H4 (cell line): ENCODE data around the gene FIGLA. TPM values are rescaled to one million over a fixed set of nuclear protein-coding genes. Genes with fewer than 3 reads are reported as not detected.

Source experiments
- DNase-seq: peaks from one replicate; pipeline ENCODE4 v3.0.0-alpha.2; 2015; ENCODE audit warnings: low spot score
- total RNA-seq: library from RNA; depleted of rRNA; stranded (reverse); fragments of >200 nt; shearing (Covaris generic); gene quantifications from 2 replicates; pipeline ENCODE4 v1.2.3, GENCODE V29; 2014; rRNA removed

The FIGLA gene
- not detected in 2 replicates for total RNA-seq

GRCh38 chr2:70790136-70790828, at the start of gene FIGLA:
Gene FIGLA (minus strand): TSS chr2:70790643. CDS start chr2:70790638, 5 bp downstream.
- DNase-seq = no peak

GRCh38 chr2:70837980-70838925, 47.8 kb upstream of the FIGLA start:
- DNase-seq = no peak

GRCh38 chr2:70835643-70836042, 45.2 kb upstream of the FIGLA start, which contains the start of gene CD207:
Gene CD207 (minus strand): TSS chr2:70835816. CDS start chr2:70835776, 40 bp downstream.
- DNase-seq = no peak

- DNase-seq = no peak
Measured at GRCh38 chr2:70834881-70835280, 44.4 kb upstream of the FIGLA start.

- DNase-seq = no peak
Measured at GRCh38 chr2:70834106-70834505, 43.7 kb upstream of the FIGLA start.

GRCh38 chr2:70833246-70833645, 42.8 kb upstream of the FIGLA start:
- no peak for DNase-seq

GRCh38 chr2:70832386-70832785, 41.9 kb upstream of the FIGLA start:
- no peak for DNase-seq

GRCh38 chr2:70831861-70832260, 41.4 kb upstream of the FIGLA start:
- no peak for DNase-seq

GRCh38 chr2:70830366-70830765, 39.9 kb upstream of the FIGLA start:
- DNase-seq = no peak

- no peak for DNase-seq
Measured at GRCh38 chr2:70829916-70830315, 39.5 kb upstream of the FIGLA start.

GRCh38 chr2:70828914-70829824, 38.7 kb upstream of the FIGLA start:
- DNase-seq = no peak

- no peak for DNase-seq
Measured at GRCh38 chr2:70828115-70828514, 37.7 kb upstream of the FIGLA start.

GRCh38 chr2:70827388-70827787, 36.9 kb upstream of the FIGLA start:
- no peak for DNase-seq

GRCh38 chr2:70826696-70827350, 36.4 kb upstream of the FIGLA start:
- no peak for DNase-seq

- DNase-seq = no peak
Measured at GRCh38 chr2:70823249-70823648, 32.8 kb upstream of the FIGLA start.

GRCh38 chr2:70822843-70823242, 32.4 kb upstream of the FIGLA start:
- no peak for DNase-seq

- no peak for DNase-seq
Measured at GRCh38 chr2:70820499-70820898, 30.1 kb upstream of the FIGLA start, which contains the start of gene CLEC4F. Gene CLEC4F (minus strand): TSS chr2:70820599. CDS start chr2:70820523, 76 bp downstream.

- no peak for DNase-seq
Measured at GRCh38 chr2:70817284-70817954, 27.0 kb upstream of the FIGLA start.

- no peak for DNase-seq
Measured at GRCh38 chr2:70816726-70817125, 26.3 kb upstream of the FIGLA start.
